Naive thymus-derived CD4-positive, alpha-beta T cell (primary cell): Measurements from ENCODE around the gene CNTRL. TPM values are rescaled to one million over a fixed set of nuclear protein-coding genes. Genes with fewer than 3 reads are reported as not detected.

ENCODE experiments used
- ATAC-seq: fragments of 150-1000 bp; cut with Tn5 transposase; 2 replicates; pipeline ENCODE4 v1.10.0; 2021; ENCODE audit warnings: mild to moderate bottlenecking, moderate library complexity
- CTCF ChIA-PET: fragments of 350-600 bp; sonication (Branson Sonifier 250); formaldehyde crosslinking; loops from one replicate; lab custom pipeline; 2021; ENCODE audit warnings: antibody characterized with exemption; lab: Charles Lee
- POLR2A ChIA-PET: fragments of 350-600 bp; sonication (Branson Sonifier 250); formaldehyde crosslinking; loops from one replicate; lab custom pipeline; 2021; ENCODE audit warnings: antibody characterized with exemption, inconsistent platforms; lab: Charles Lee
- DNase-seq, 9 donors: peaks; one replicate each; pipeline versions ENCODE4 v3.0.0 to v3.0.0-alpha.2; 2020 to 2022; ENCODE audit warnings: mixed read lengths in 1 of 9
- H3K27ac ChIP-seq: one replicate; pipeline ENCODE4 v1.7.0; 2013; ENCODE audit warnings: mild to moderate bottlenecking, low read depth, low read length, moderate library complexity
- H3K27me3 ChIP-seq, 2 donors: one replicate each; pipeline ENCODE4 v1.7.0; 2013; ENCODE audit warnings: low read length in 2 of 2, mild to moderate bottlenecking in 2 of 2, moderate library complexity in 2 of 2; ENCODE audit not compliant: control insufficient read depth in 2 of 2, insufficient read depth in 2 of 2
- H3K36me3 ChIP-seq, 3 experiments: 1 replicate in 2 of 3; 2 replicates in 1 of 3; pipeline ENCODE4 v1.7.0; 2013; ENCODE audit warnings: low read length in 3 of 3, mild to moderate bottlenecking in 3 of 3, moderate library complexity in 1 of 3; ENCODE audit not compliant: insufficient read depth in 3 of 3, control insufficient read depth in 2 of 3
- H3K4me1 ChIP-seq, 2 donors: one replicate each; pipeline ENCODE4 v1.7.0; 2013; ENCODE audit warnings: low read length in 2 of 2, mild to moderate bottlenecking in 2 of 2, moderate library complexity in 1 of 2; ENCODE audit not compliant: control insufficient read depth in 2 of 2, insufficient read depth in 2 of 2
- H3K4me3 ChIP-seq: 2 replicates; pipeline ENCODE4 v1.7.0; 2013; ENCODE audit warnings: mild to moderate bottlenecking, low read length
- H3K9me3 ChIP-seq, 3 experiments: 1 replicate in 2 of 3; 2 replicates in 1 of 3; pipeline ENCODE4 v1.7.0; 2013; ENCODE audit warnings: low read length in 3 of 3; ENCODE audit not compliant: control insufficient read depth in 2 of 3
- H3K27ac Mint-ChIP-seq, 9 donors: one replicate each; pipeline ENCODE4 v1.8.0; 2020 to 2022; ENCODE audit warnings: mixed read lengths in 9 of 9, mild to moderate bottlenecking in 8 of 9, moderate library complexity in 5 of 9, inconsistent platforms in 2 of 9
- H3K27me3 Mint-ChIP-seq, 5 donors: one replicate each; pipeline ENCODE4 v1.8.0; 2021 to 2022; ENCODE audit warnings: mixed read lengths in 5 of 5, mild to moderate bottlenecking in 1 of 5
- H3K36me3 Mint-ChIP-seq, 5 donors: one replicate each; pipeline ENCODE4 v1.8.0; 2020 to 2022; ENCODE audit warnings: mixed read lengths in 5 of 5, mild to moderate bottlenecking in 3 of 5, inconsistent platforms in 1 of 5
- H3K4me1 Mint-ChIP-seq, 7 donors: one replicate each; pipeline ENCODE4 v1.8.0; 2020 to 2022; ENCODE audit warnings: mixed read lengths in 7 of 7, mild to moderate bottlenecking in 3 of 7, inconsistent platforms in 1 of 7
- H3K4me3 Mint-ChIP-seq, 10 donors: one replicate each; pipeline ENCODE4 v1.8.0; 2020 to 2022; ENCODE audit warnings: mild to moderate bottlenecking in 10 of 10, mixed read lengths in 10 of 10, moderate library complexity in 6 of 10, inconsistent platforms in 2 of 10
- H3K9me3 Mint-ChIP-seq, 11 donors: one replicate each; pipeline ENCODE4 v1.8.0; 2020 to 2022; ENCODE audit warnings: mixed read lengths in 11 of 11, mild to moderate bottlenecking in 4 of 11, inconsistent platforms in 1 of 11, moderate library complexity in 1 of 11
- intact Hi-C, 2 donors: fragments of 100-400 bp; cut with micrococcal nuclease; formaldehyde crosslinking; loops; one replicate each; pipeline ENCODE4 v1.15.1; 2023
- polyA plus RNA-seq, 2 donors: library from polyadenylated mRNA; unstranded; fragments of 300-500 nt; fragmentation: Illumina TruSeq; gene quantifications; one replicate each; pipeline ENCODE4 v1.2.3, GENCODE V29; 2021
- total RNA-seq, 6 experiments: library from RNA in 5 of 6; stranded (reverse) in 5 of 6; gene quantifications; 1 replicate in 5 of 6; 2 replicates in 1 of 6; pipeline ENCODE4 v1.2.3 and lab custom pipeline; 2021 to 2026

CNTRL gene
- total and polyA plus RNA-seq, 7 experiments from 2014 or later = 14.4 to 131 (median 81.6) TPM

DNA sequence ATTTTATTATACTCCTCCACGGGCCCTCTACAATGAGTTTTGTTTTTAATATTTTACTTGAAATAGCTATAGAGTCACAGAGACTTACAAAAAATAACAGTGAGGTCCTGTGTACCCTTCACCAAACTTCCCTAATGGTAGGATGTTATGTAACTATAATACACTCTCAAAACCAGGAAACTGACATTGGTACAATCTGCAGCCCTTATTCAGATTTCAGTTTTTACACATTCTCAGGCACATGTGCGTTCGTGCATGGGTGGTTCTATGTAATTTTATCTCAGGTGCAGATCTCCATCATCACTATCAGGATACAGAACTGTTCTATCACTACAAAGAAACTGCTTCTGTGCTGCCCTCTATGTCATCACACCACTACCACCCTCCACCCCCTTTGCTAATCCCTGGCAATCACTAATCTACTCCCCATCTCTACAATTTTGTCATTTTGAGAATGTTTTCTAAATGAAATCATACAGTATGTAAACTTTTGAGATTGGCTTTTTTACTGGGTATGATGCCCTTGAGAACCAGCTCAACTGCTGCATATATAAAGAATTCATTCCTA, 110.5 kb downstream of the CNTRL start:
- no peaks in the 10 kb centered on the region for H3K27me3 Mint-ChIP-seq
- no peaks in the 10 kb centered on the region for H3K9me3 ChIP-seq
- DNase-seq (no peak), ATAC-seq (peak; percentile 55)
- intact Hi-C loops = loop anchor here in 1 of 2 donors (1.0 kb wide), 2 partner anchors 8 to 15 kb away; no protein-coding TSS in a partner anchor
- H3K27ac ChIP-seq = peak overlapping the region; percentile 45
- H3K36me3 ChIP-seq = peaks cover 15 to 28% (median 18%) of the 10 kb centered on the region in 3 experiments
- peaks cover 27 to 81% (median 70%) of the 10 kb centered on the region in 7 donors for H3K4me1 Mint-ChIP-seq
- POLR2A ChIA-PET = interaction anchor here (2.8 to 6.5 kb wide), 2 partner anchors 15 kb away, joined by 9 to 45 read pairs; partner anchors contain the start of gene RAB14
- CTCF ChIA-PET = interaction anchor here (1.1 to 2.2 kb wide), 3 partner anchors 12 to 28 kb away, joined by 5 to 6 read pairs (median 6); no protein-coding TSS in a partner anchor
- no peak overlapping the region for H3K4me3 ChIP-seq
- no peaks in the 10 kb centered on the region for H3K9me3 Mint-ChIP-seq
- peak overlapping the region in 8 of 9 donors; percentile 36 to 93 (median 86) for H3K27ac Mint-ChIP-seq
- H3K4me3 Mint-ChIP-seq = peak overlapping the region in 4 of 10 donors; percentile 5 to 40 (median 30)
- H3K36me3 Mint-ChIP-seq = peaks cover 5 to 33% (median 31%) of the 10 kb centered on the region in 5 donors
- H3K4me1 ChIP-seq = peaks cover 17% of the 10 kb centered on the region in 2 donors
- H3K27me3 ChIP-seq = no peaks in the 10 kb centered on the region

DNA sequence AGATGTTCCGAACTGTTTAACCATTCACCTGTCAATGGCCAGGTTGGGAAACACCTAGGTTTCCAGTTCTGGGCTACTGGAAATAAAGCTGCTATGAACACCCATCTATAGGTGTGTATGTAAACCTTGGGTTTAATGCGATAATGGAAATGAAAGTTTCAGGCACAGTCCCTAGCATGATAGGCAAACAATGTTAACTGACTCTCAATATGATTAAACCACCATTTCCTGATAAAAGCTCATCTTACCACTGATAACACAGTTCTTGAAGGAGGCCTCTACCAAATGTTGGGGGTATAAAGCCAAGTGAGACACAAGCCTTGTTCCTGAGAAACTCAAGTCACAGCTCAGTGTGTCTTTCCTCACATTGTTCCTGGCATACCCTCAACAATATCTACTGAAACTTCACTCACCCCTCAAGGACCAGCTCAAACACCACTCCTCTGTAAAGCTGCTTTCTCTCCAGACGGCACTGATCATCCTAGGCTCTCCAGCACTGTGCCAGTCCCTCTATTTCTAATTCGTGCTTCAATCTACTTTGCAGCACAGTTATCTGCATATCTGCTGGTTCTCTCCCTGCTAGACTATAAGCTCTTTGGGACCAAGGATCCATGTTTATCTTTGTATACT, 111.1 kb downstream of the CNTRL start:
- Histone ChIP-seq H3K27me3 (no peaks in the 10 kb centered on the region), H3K36me3 (peaks cover 12 to 26% (median 18%) of the 10 kb centered on the region in 3 experiments), H3K4me3 (no peak overlapping the region), H3K27ac (peak overlapping the region; percentile 45), H3K9me3 (no peaks in the 10 kb centered on the region), H3K4me1 (peaks cover 20 to 23% of the 10 kb centered on the region in 2 donors)
- Mint-ChIP-seq H3K4me1 (peaks cover 28 to 84% (median 75%) of the 10 kb centered on the region in 7 donors), H3K27ac (peak overlapping the region; percentile 31 to 93 (median 86)), H3K36me3 (peaks cover 5 to 34% (median 30%) of the 10 kb centered on the region in 5 donors), H3K9me3 (no peaks in the 10 kb centered on the region), H3K27me3 (no peaks in the 10 kb centered on the region), H3K4me3 (peak overlapping the region in 5 of 10 donors; percentile 29 to 47 (median 36))
- peak; percentile 18 for ATAC-seq
- ChIA-PET CTCF (interaction anchor here (1.1 to 2.2 kb wide), 3 partner anchors 11 to 27 kb away, joined by 5 to 6 read pairs (median 6); no protein-coding TSS in a partner anchor), POLR2A (interaction anchor here (0.6 to 6.5 kb wide), 4 partner anchors 14 to 1747 kb away, joined by 3 to 45 read pairs (median 6); partner anchors contain the start of gene RAB14)
- intact Hi-C loops = loop anchor here (1.0 kb wide), 3 partner anchors 7 to 14 kb away; no protein-coding TSS in a partner anchor
- DNase-seq = no peak

DNA sequence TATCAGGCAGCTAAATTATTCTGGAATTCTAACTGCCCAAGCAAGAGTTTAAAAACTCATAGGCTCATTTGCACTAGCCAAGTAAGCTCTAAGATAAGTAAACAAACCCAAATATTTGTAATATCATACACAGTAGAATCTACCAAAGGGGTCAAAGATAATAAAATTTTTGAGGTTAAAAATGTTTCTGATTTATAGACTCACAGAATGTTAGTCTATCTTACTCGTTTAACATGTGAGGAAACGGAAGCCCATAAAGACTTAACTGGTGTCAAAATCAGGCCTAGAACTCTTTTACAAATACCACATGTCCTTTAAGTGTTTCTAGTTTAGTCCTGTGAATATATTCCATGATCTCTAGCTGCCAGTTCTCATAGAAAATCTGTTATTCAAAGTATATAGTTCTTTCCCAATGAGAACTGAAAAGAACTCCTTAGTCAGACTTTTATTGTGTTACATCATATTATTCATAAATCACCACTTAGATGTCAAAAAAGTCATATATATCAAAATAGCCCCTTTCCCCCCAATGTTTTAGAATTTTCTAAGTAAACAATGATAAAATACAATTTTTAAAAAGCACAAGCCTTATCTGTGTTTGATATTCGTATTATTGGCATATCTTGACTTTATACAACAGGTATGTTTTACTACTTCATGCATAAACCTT, 113.0 kb downstream of the CNTRL start:
- Histone ChIP-seq H3K9me3 (no peaks in the 10 kb centered on the region), H3K27ac (no peak overlapping the region), H3K4me1 (peaks cover 27% of the 10 kb centered on the region in 2 donors), H3K4me3 (no peak overlapping the region), H3K27me3 (no peaks in the 10 kb centered on the region), H3K36me3 (peaks cover 6 to 18% (median 11%) of the 10 kb centered on the region in 3 experiments)
- CTCF ChIA-PET = interaction anchor here (0.7 to 1.4 kb wide), 3 partner anchors 18 to 431 kb away, joined by 3 to 4 read pairs (median 3); no protein-coding TSS in a partner anchor
- POLR2A ChIA-PET = interaction anchor here (0.7 to 6.5 kb wide), 3 partner anchors 13 to 62 kb away, joined by 3 to 45 read pairs (median 9); partner anchors contain the start of gene RAB14
- DNase-seq = no peak
- ATAC-seq = no peak
- Mint-ChIP-seq H3K36me3 (peaks cover 5 to 23% (median 19%) of the 10 kb centered on the region in 5 donors), H3K27me3 (no peaks in the 10 kb centered on the region), H3K9me3 (no peaks in the 10 kb centered on the region), H3K4me3 (peak overlapping the region in 2 of 10 donors; percentile 3 to 9), H3K4me1 (peaks cover 36 to 92% (median 88%) of the 10 kb centered on the region in 7 donors), H3K27ac (peak overlapping the region in 8 of 9 donors; percentile 26 to 93 (median 49))
- intact Hi-C loops = loop anchor here in 1 of 2 donors (1.0 kb wide), 1 partner anchor 10 kb away; no protein-coding TSS in a partner anchor

DNA sequence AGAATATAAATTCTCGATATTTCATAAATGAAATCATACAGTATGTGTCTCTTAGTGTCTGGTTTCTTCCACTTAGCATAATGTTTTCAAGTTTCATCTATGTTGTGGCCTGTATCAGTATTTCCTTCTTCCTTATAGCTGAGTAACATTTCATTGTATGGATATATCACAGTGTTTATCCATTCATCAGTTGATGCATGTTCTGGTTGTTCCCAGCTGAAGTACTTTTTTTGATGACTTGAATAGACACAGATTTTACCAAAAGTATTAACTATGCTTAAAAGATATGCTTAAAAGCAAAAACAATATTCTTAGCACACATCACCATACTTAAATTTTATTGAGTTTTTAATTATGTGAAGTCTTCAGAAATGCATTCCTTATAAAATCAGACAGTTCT, 114.3 kb downstream of the CNTRL start:
- Mint-ChIP-seq H3K27me3 (no peaks in the 10 kb centered on the region), H3K36me3 (peaks cover 0 to 18% (median 13%) of the 10 kb centered on the region in 5 donors), H3K27ac (peak overlapping the region in 8 of 9 donors; percentile 1 to 78 (median 58)), H3K9me3 (no peaks in the 10 kb centered on the region), H3K4me1 (peaks cover 40 to 93% (median 89%) of the 10 kb centered on the region in 7 donors), H3K4me3 (no peak overlapping the region)
- Histone ChIP-seq H3K9me3 (no peaks in the 10 kb centered on the region), H3K4me1 (peaks cover 27 to 30% of the 10 kb centered on the region in 2 donors), H3K27ac (peak overlapping the region; percentile 48), H3K4me3 (no peak overlapping the region), H3K27me3 (no peaks in the 10 kb centered on the region), H3K36me3 (peaks cover 3 to 13% (median 11%) of the 10 kb centered on the region in 3 experiments)
- intact Hi-C loops = loop anchor here in 1 of 2 donors (1.0 kb wide), 1 partner anchor 8 kb away; no protein-coding TSS in a partner anchor
- ChIA-PET POLR2A (interaction anchor here (6.5 kb wide), 1 partner anchor 11 kb away, joined by 45 read pairs; the partner anchor contains the start of gene RAB14), CTCF (interaction anchor here (1.0 kb wide), 1 partner anchor 53 kb away, joined by 3 read pairs; no protein-coding TSS in a partner anchor)
- ATAC-seq = no peak
- DNase-seq = no peak

DNA sequence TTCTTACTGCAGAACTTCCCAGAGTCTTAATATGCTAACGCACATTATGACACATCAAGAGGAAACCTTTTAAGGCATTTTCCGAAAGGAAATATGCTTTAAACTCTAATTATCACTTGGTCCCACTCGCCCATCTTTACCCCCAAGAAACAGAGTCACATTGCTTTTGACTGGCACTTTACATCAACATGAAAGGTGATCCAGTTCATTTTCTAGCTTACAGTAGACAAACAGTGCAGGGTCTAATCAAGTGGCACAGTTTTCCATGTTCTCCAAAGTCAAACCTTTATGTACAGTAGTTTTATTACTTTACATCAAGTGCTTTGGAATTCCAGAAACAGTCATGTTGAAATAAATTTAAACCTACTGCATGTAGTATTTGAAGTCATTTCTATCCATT, 114.9 kb downstream of the CNTRL start:
- CTCF ChIA-PET = interaction anchor here (1.7 kb wide), 1 partner anchor 17 kb away, joined by 5 read pairs; no protein-coding TSS in a partner anchor
- Histone ChIP-seq H3K36me3 (peaks cover 3 to 13% (median 11%) of the 10 kb centered on the region in 3 experiments), H3K4me1 (peaks cover 29 to 37% of the 10 kb centered on the region in 2 donors), H3K9me3 (no peaks in the 10 kb centered on the region), H3K27ac (peak overlapping the region; percentile 33), H3K4me3 (no peak overlapping the region), H3K27me3 (no peaks in the 10 kb centered on the region)
- no peaks in the 10 kb centered on the region for H3K27me3 Mint-ChIP-seq
- intact Hi-C loops = loop anchor here in 1 of 2 donors (1.0 kb wide), 1 partner anchor 8 kb away; no protein-coding TSS in a partner anchor
- H3K4me3 Mint-ChIP-seq = peak overlapping the region in 2 of 10 donors; percentile 20 to 60
- peaks cover 0 to 18% (median 12%) of the 10 kb centered on the region in 5 donors for H3K36me3 Mint-ChIP-seq
- H3K27ac Mint-ChIP-seq = peak overlapping the region in 6 of 9 donors; percentile 8 to 84 (median 59)
- peaks cover 44 to 93% (median 89%) of the 10 kb centered on the region in 7 donors for H3K4me1 Mint-ChIP-seq
- no peaks in the 10 kb centered on the region for H3K9me3 Mint-ChIP-seq
- ATAC-seq = no peak
- POLR2A ChIA-PET = interaction anchor here (6.5 kb wide), 1 partner anchor 11 kb away, joined by 45 read pairs; the partner anchor contains the start of gene RAB14
- no peak for DNase-seq
